K562 (cell line): Measurements from ENCODE around the gene CDC27.

Experiments used
- ATF6 ChIP-seq: sonication (generic); formaldehyde crosslinking; IDR thresholded peaks from 2 replicates; pipeline ENCODE4 v1.4.0; 2020; ENCODE audit warnings: mild to moderate bottlenecking, missing genetic modification reagents
- EHMT2 ChIP-seq: fragments of 450-650 bp; IDR thresholded peaks from 2 replicates; pipeline ENCODE4 v1.6.1; 2018; ENCODE audit warnings: antibody characterized with exemption
- KLF16 ChIP-seq: IDR thresholded peaks from 2 replicates; pipeline ENCODE4 v1.6.1; 2016; ENCODE audit warnings: antibody characterized with exemption
- NFYB ChIP-seq: IDR thresholded peaks from 2 replicates; pipeline ENCODE4 v1.6.1; 2011; ENCODE audit warnings: mild to moderate bottlenecking, moderate library complexity; ENCODE audit not compliant: insufficient read length; ENCODE audit errors: extremely low read depth
- SRF ChIP-seq, 2 experiments: fragments of 250-450, 450-650 bp in 1 of 2; sonication (Bioruptor Pico) in 1 of 2; sonication (generic) in 1 of 2; formaldehyde crosslinking; IDR thresholded peaks; 2 replicates each; pipeline versions ENCODE4 v1.5.0 to v1.5.1; 2020 to 2022; ENCODE audit warnings: mild to moderate bottlenecking in 1 of 2, missing genetic modification reagents in 1 of 2
- ZBTB5 ChIP-seq: fragments of 450-650 bp; IDR thresholded peaks from 2 replicates; pipeline ENCODE4 v1.6.1; 2017; ENCODE audit warnings: antibody characterized with exemption
- ZNF224 ChIP-seq: sonication (generic); formaldehyde crosslinking; IDR thresholded peaks from 2 replicates; pipeline ENCODE4 v1.8.0; 2022; ENCODE audit warnings: mild to moderate bottlenecking, missing genetic modification reagents
- ZNF395 ChIP-seq: fragments of 200-800 bp; sonication (Bioruptor generic); IDR thresholded peaks from 2 replicates; pipeline ENCODE4 v1.6.1; 2017; ENCODE audit warnings: missing genetic modification characterization, missing compliant biosample characterization
- TF ChIP-seq, protein P1 (sequence below): fragments of 450-650 bp; IDR thresholded peaks from 2 replicates; pipeline ENCODE4 v1.6.1; 2018; ENCODE audit not compliant: partially characterized antibody

DNA sequence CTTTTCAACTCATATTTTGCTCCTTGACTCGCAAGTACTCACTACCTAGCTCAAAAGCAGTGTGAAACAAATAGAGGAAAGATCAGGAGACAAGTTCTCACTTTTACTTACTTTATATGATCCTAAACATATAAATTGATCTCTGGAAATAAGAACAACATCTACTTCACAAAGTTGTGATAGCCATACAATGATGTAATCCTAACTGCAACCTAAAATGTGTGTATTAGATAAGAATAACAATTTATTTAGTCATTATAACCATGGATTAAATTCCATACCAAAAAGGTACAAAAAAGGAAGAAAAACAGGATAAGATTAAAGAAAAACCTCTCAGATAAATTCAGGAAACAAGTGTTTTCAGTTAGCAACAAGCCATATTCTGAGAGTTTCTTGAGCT, 103.4 kb downstream of the CDC27 start:
- TF ChIP-seq ZNF395 (CRISPR knock-in tag) (no peak), KLF16 (no peak), ATF6 (CRISPR knock-in tag) (no peak), EHMT2 (no peak), SRF (CRISPR knock-in tag; IDR thresholded peaks at IDR 0.05) (no peak), NFYB (no peak), ZNF224 (no peak), ZBTB5 (no peak)
- TF ChIP-seq, protein P1, sequence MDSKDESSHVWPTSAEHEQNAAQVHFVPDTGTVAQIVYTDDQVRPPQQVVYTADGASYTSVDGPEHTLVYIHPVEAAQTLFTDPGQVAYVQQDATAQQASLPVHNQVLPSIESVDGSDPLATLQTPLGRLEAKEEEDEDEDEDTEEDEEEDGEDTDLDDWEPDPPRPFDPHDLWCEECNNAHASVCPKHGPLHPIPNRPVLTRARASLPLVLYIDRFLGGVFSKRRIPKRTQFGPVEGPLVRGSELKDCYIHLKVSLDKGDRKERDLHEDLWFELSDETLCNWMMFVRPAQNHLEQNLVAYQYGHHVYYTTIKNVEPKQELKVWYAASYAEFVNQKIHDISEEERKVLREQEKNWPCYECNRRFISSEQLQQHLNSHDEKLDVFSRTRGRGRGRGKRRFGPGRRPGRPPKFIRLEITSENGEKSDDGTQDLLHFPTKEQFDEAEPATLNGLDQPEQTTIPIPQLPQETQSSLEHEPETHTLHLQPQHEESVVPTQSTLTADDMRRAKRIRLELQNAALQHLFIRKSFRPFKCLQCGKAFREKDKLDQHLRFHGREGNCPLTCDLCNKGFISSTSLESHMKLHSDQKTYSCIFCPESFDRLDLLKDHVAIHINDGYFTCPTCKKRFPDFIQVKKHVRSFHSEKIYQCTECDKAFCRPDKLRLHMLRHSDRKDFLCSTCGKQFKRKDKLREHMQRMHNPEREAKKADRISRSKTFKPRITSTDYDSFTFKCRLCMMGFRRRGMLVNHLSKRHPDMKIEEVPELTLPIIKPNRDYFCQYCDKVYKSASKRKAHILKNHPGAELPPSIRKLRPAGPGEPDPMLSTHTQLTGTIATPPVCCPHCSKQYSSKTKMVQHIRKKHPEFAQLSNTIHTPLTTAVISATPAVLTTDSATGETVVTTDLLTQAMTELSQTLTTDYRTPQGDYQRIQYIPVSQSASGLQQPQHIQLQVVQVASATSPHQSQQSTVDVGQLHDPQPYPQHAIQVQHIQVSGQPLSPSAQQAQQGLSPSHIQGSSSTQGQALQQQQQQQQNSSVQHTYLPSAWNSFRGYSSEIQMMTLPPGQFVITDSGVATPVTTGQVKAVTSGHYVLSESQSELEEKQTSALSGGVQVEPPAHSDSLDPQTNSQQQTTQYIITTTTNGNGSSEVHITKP: no peak
